A673 (cell line): ENCODE measurements around the gene CLMP. TPM values are rescaled to one million over a fixed set of nuclear protein-coding genes. Genes with fewer than 3 reads are reported as not detected.

Source experiments
- BruUV-seq: library from RNA; stranded (reverse); fragments of 400-500 nt; replicated peaks from 2 replicates; lab custom pipeline; 2021; lab: Mats Ljungman, UMichigan
- CTCF ChIA-PET: fragments of 300-600 bp; sonication (Branson Sonifier 250); formaldehyde crosslinking; loops from one replicate; lab custom pipeline; 2022; ENCODE audit warnings: antibody characterized with exemption; lab: Charles Lee
- POLR2A ChIA-PET: fragments of 300-600 bp; sonication (Branson Sonifier 250); formaldehyde crosslinking; loops from one replicate; lab custom pipeline; 2022; ENCODE audit warnings: antibody characterized with exemption; ENCODE audit not compliant: low non-redundant PET; lab: Charles Lee
- DNase-seq: peaks from one replicate; pipeline ENCODE4 v3.0.0-alpha.2; 2015; ENCODE audit warnings: low spot score
- H3K27ac ChIP-seq: fragments of 200-600 bp; sonication (generic); 2 replicates; pipeline ENCODE4 v1.5.1; 2016; ENCODE audit warnings: mixed run types, low read depth, mild to moderate bottlenecking, mixed read lengths, antibody characterized with exemption, low read length; ENCODE audit not compliant: poor library complexity, severe bottlenecking
- H3K27me3 ChIP-seq: fragments of 200-600 bp; sonication (generic); replicated peaks from 2 replicates; pipeline ENCODE4 v1.6.1; 2017; ENCODE audit warnings: mixed run types, low read depth, mild to moderate bottlenecking, mixed read lengths, antibody characterized with exemption, low read length; ENCODE audit not compliant: insufficient read depth, poor library complexity
- H3K36me3 ChIP-seq: fragments of 200-600 bp; sonication (generic); 2 replicates; pipeline ENCODE4 v1.6.1; 2016; ENCODE audit warnings: mixed run types, mild to moderate bottlenecking, mixed read lengths, antibody characterized with exemption, low read length; ENCODE audit not compliant: insufficient read depth, poor library complexity, severe bottlenecking
- H3K4me1 ChIP-seq: fragments of 200-600 bp; sonication (generic); 2 replicates; pipeline ENCODE4 v1.6.1; 2017; ENCODE audit warnings: mixed run types, mild to moderate bottlenecking, mixed read lengths, antibody characterized with exemption, low read length; ENCODE audit not compliant: insufficient read depth, poor library complexity, severe bottlenecking
- H3K4me3 ChIP-seq: fragments of 200-600 bp; sonication (generic); 2 replicates; pipeline ENCODE4 v1.5.1; 2016; ENCODE audit warnings: low read depth, mixed run types, mild to moderate bottlenecking, mixed read lengths, low read length; ENCODE audit not compliant: poor library complexity, severe bottlenecking
- H3K9me3 ChIP-seq: fragments of 200-600 bp; sonication (generic); 2 replicates; pipeline ENCODE4 v1.6.1; 2016; ENCODE audit warnings: mixed run types, low read depth, mild to moderate bottlenecking, mixed read lengths, antibody characterized with exemption, low read length; ENCODE audit not compliant: poor library complexity, severe bottlenecking
- EZH2 ChIP-seq: fragments of 200-600 bp; sonication (generic); IDR thresholded peaks from 2 replicates; pipeline ENCODE4 v1.6.1; 2017; ENCODE audit warnings: borderline replicate concordance, low read depth, mild to moderate bottlenecking, mixed read lengths, antibody characterized with exemption, low read length; ENCODE audit not compliant: poor library complexity, severe bottlenecking
- intact Hi-C: fragments of 100-400 bp; cut with micrococcal nuclease; formaldehyde crosslinking; loops from one replicate; pipeline ENCODE4 v1.10.0; 2022; ENCODE audit not compliant: unreplicated experiment
- total RNA-seq: library from RNA; stranded (reverse); gene quantifications from 2 replicates; pipeline ENCODE4 v1.2.3, GENCODE V29; 2021
- TF ChIP-seq, protein P1 (sequence below): fragments of 300-800, 200-600 bp; sonication (generic); conservative IDR thresholded peaks from 2 replicates; pipeline ENCODE4 v1.5.1; 2017; ENCODE audit warnings: low read depth, mild to moderate bottlenecking, antibody characterized with exemption, low read length, moderate library complexity, mixed read lengths

Gene CLMP
- total RNA-seq, 1 experiment from 2014 or later = 62.6 TPM

DNA sequence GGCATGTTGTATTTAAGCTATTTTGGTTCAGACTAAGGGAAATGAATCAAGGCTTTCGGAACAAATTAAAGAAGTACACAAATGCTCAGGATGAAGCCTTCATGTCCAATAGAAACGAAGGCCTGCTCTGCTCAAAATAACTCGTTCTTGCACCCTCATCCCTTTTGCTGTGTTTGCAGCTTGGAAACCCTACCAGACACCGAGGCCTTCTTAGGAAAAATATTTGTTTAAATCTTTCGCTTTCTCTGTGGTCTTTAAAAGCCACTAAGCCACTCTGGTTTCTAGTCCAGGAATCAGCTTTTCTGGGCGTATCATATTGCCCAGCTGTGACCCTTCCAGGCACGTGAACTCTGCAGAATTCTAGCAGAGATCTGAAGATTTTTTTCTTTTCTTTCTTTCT is 72.2 kb downstream of the CLMP start:
- no peak for TF ChIP-seq EZH2
- Histone ChIP-seq H3K27me3 (no peaks in the 10 kb centered on the region), H3K27ac (peak overlapping the region; percentile 60), H3K36me3 (no peaks in the 10 kb centered on the region), H3K4me3 (no peak overlapping the region), H3K4me1 (peaks cover 25% of the 10 kb centered on the region), H3K9me3 (no peaks in the 10 kb centered on the region)
- DNase-seq = no peak
- intact Hi-C loops = no loop called here
- CTCF ChIA-PET = interaction anchor here (1.4 kb wide), 1 partner anchor 124 kb away, joined by 3 read pairs; no protein-coding TSS in a partner anchor
- no TSS peak for BruUV-seq
- POLR2A ChIA-PET = no interaction called here

DNA sequence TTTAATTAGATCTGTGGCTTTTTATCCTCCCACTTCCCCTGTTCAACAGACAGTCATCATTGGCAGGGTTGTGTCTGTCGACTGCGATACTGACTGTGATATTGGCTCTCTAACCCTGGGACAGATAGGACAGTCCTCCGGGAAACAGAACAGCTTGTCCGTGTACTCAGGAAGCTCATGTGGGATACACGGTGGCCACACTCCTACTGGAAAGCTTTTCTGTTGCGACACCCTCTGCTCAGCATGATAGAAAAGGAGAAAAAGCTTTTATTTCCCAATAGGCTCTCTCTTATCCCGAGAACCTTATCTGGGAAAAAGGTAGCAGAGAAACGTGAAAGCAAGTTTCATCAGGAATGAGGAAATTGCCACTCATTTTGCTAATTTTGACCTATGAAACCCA is 72.7 kb downstream of the CLMP start:
- no TSS peak for BruUV-seq
- TF ChIP-seq, protein P1, sequence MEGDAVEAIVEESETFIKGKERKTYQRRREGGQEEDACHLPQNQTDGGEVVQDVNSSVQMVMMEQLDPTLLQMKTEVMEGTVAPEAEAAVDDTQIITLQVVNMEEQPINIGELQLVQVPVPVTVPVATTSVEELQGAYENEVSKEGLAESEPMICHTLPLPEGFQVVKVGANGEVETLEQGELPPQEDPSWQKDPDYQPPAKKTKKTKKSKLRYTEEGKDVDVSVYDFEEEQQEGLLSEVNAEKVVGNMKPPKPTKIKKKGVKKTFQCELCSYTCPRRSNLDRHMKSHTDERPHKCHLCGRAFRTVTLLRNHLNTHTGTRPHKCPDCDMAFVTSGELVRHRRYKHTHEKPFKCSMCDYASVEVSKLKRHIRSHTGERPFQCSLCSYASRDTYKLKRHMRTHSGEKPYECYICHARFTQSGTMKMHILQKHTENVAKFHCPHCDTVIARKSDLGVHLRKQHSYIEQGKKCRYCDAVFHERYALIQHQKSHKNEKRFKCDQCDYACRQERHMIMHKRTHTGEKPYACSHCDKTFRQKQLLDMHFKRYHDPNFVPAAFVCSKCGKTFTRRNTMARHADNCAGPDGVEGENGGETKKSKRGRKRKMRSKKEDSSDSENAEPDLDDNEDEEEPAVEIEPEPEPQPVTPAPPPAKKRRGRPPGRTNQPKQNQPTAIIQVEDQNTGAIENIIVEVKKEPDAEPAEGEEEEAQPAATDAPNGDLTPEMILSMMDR = no peak
- no peak for TF ChIP-seq EZH2
- no peaks in the 10 kb centered on the region for H3K27me3 ChIP-seq
- POLR2A ChIA-PET = no interaction called here
- H3K27ac ChIP-seq = peak overlapping the region; percentile 60
- intact Hi-C loops = no loop called here
- peaks cover 25% of the 10 kb centered on the region for H3K4me1 ChIP-seq
- CTCF ChIA-PET = interaction anchor here (1.0 to 1.4 kb wide), 2 partner anchors 19 to 125 kb away, joined by 3 read pairs; no protein-coding TSS in a partner anchor
- no peaks in the 10 kb centered on the region for H3K9me3 ChIP-seq
- DNase-seq = peak; percentile 52
- no peak overlapping the region for H3K4me3 ChIP-seq
- no peaks in the 10 kb centered on the region for H3K36me3 ChIP-seq

DNA sequence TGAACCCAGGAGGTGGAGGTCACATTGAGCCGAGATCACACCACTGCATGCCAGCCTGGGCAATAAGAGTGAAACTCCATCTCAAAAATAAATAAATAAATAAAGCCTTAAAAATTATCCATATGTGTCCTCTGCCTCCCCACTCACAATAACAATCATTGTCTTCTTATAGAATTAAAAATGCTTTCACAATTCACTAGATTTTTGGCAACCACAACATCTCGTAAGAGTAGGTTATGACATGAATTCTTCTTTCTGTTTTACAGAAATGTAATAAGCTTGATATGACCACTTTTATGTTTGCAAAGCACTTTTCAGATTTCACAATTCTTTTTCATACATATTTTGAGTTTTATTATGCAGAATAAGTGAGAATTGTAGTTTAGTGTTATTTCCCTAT is 78.6 kb downstream of the CLMP start:
- peaks cover 4% of the 10 kb centered on the region for H3K36me3 ChIP-seq
- no peaks in the 10 kb centered on the region for H3K27me3 ChIP-seq
- H3K9me3 ChIP-seq = peaks cover 6% of the 10 kb centered on the region
- POLR2A ChIA-PET = no interaction called here
- H3K4me1 ChIP-seq = peaks cover 18% of the 10 kb centered on the region
- no peak overlapping the region for H3K27ac ChIP-seq
- H3K4me3 ChIP-seq = no peak overlapping the region
- intact Hi-C loops = no loop called here
- no peak for TF ChIP-seq EZH2
- TF ChIP-seq, protein P1 = no peak
- BruUV-seq = no TSS peak
- DNase-seq = no peak
- CTCF ChIA-PET = interaction anchor here (2.4 kb wide), 1 partner anchor 145 kb away, joined by 7 read pairs; no protein-coding TSS in a partner anchor

DNA sequence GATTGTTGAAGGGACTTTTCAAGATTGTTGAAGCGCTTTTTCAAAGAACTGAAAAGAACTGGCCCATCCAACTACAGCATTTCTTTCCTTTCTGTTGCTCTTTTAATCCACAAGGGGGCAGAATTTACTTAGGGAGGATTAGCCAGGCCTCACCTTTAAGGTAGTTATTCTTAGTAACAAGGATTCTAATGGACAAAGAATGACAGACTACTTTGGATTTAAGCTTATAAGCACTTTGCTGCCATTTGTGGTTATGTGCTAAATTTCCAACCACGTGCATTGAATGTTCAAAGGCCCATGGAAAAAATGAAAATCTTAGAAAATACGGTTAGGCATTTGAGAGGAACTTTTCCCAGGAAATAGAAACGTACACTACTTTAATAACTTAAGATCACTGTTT is 83.6 kb downstream of the CLMP start:
- no TSS peak for BruUV-seq
- H3K4me3 ChIP-seq = no peak overlapping the region
- H3K4me1 ChIP-seq = peaks cover 15% of the 10 kb centered on the region
- no peak overlapping the region for H3K27ac ChIP-seq
- peaks cover 4% of the 10 kb centered on the region for H3K36me3 ChIP-seq
- peak; percentile 83 for DNase-seq
- TF ChIP-seq, protein P1 = peak; percentile 92
- no peak for TF ChIP-seq EZH2
- H3K9me3 ChIP-seq = peaks cover 6% of the 10 kb centered on the region
- H3K27me3 ChIP-seq = no peaks in the 10 kb centered on the region
- intact Hi-C loops = loop anchor here (1.0 kb wide), 1 partner anchor 136 kb away; no protein-coding TSS in a partner anchor
- CTCF ChIA-PET = interaction anchor here (0.7 to 6.9 kb wide), 6 partner anchors 8 to 151 kb away, joined by 3 to 61 read pairs (median 4); no protein-coding TSS in a partner anchor
- POLR2A ChIA-PET = no interaction called here
